Astrocyte of the spinal cord (primary cell): Measurements from ENCODE around the gene RSAD1.

Experiments
- DNase-seq: peaks from one replicate; pipeline ENCODE4 v3.0.0; 2011; ENCODE audit warnings: low read depth, low spot score
- H3K4me3 ChIP-seq: 2 replicates; pipeline ENCODE4 v1.5.1; 2011; ENCODE audit warnings: low read depth, mild to moderate bottlenecking, low read length, moderate library complexity
- CTCF ChIP-seq: IDR thresholded peaks from 2 replicates; pipeline ENCODE4 v1.5.1; 2012; ENCODE audit warnings: low read depth, mild to moderate bottlenecking, low read length, inconsistent platforms
- in situ Hi-C: cut with HindIII; loops from 2 replicates; pipeline ENCODE4 v1.10.0; 2017; ENCODE audit warnings: low sequenced_read_pairs

The RSAD1 gene

GRCh38 chr17:50523208-50523607 lies 44.5 kb downstream of the RSAD1 start:
- no peak overlapping the region for H3K4me3 ChIP-seq
- in situ Hi-C loops = no loop called here
- no peak for TF ChIP-seq CTCF
- DNase-seq = no peak

- in situ Hi-C loops = no loop called here
- no peak for DNase-seq
- TF ChIP-seq CTCF = no peak
- H3K4me3 ChIP-seq = no peak overlapping the region
Observed at GRCh38 chr17:50524838-50525237, 46.2 kb downstream of the RSAD1 start.

GRCh38 chr17:50527155-50527762 lies 48.6 kb downstream of the RSAD1 start:
- in situ Hi-C loops = no loop called here

GRCh38 chr17:50527949-50528474 lies 49.4 kb downstream of the RSAD1 start:
- DNase-seq = no peak
- in situ Hi-C loops = no loop called here
- TF ChIP-seq CTCF = no peak
- no peak overlapping the region for H3K4me3 ChIP-seq

More at GRCh38 chr17:50527155-50527762, 48.6 kb downstream of the RSAD1 start:
- no peak overlapping the region for H3K4me3 ChIP-seq
- TF ChIP-seq CTCF = no peak
- no peak for DNase-seq

- no peak for DNase-seq
- no peak overlapping the region for H3K4me3 ChIP-seq
- in situ Hi-C loops = no loop called here
- TF ChIP-seq CTCF = no peak
Observed at GRCh38 chr17:50529849-50530248, 51.2 kb downstream of the RSAD1 start.

GRCh38 chr17:50531428-50532025 lies 52.9 kb downstream of the RSAD1 start:
- in situ Hi-C loops = no loop called here
- TF ChIP-seq CTCF = no peak
- DNase-seq = no peak
- no peak overlapping the region for H3K4me3 ChIP-seq
